ENCODE data around the gene ARIH1.

- no peak for TF ChIP-seq POLR2A (IDR thresholded peaks at IDR 0.05; ENCODE audit: low read depth, low read length)
- no peak for TF ChIP-seq CTCF (conservative IDR thresholded peaks at IDR 0.05; ENCODE audit: low read depth, low read length)
- TF ChIP-seq MAZ (IDR thresholded peaks at IDR 0.05; ENCODE audit: borderline replicate concordance, low read depth, low read length) = no peak
- TF ChIP-seq RAD21 (IDR thresholded peaks at IDR 0.05; ENCODE audit: low read length) = no peak
- TF ChIP-seq SMC3 (IDR thresholded peaks at IDR 0.05; ENCODE audit: low read depth, low read length) = no peak
- TF ChIP-seq CEBPB (IDR thresholded peaks at IDR 0.05; ENCODE audit: low read depth, low read length) = no peak
- TF ChIP-seq RFX5 (IDR thresholded peaks at IDR 0.05; ENCODE audit: low read depth, low read length) = no peak
- no peak for TF ChIP-seq BHLHE40 (IDR thresholded peaks at IDR 0.05; ENCODE audit: low read depth, low read length)
- TF ChIP-seq ELK1 (IDR thresholded peaks at IDR 0.05; ENCODE audit: borderline replicate concordance, low read depth, low read length) = no peak
- TF ChIP-seq USF2 (IDR thresholded peaks at IDR 0.05; ENCODE audit: low read depth, low read length) = no peak
- TF ChIP-seq NFE2L2 (IDR thresholded peaks at IDR 0.05; ENCODE audit: low read depth, low read length) = no peak
- no peak for TF ChIP-seq RCOR1 (IDR thresholded peaks at IDR 0.05; ENCODE audit: insufficient replicate concordance, low read length)
- no peak for TF ChIP-seq MXI1 (IDR thresholded peaks at IDR 0.05; ENCODE audit: borderline replicate concordance, low read depth, low read length)
These were observed 109.9 kb downstream of the ARIH1 start for GRCh38 chr15:72584006-72584405.

Data from IMR-90 (cell line).